Measurements from ENCODE around the gene DDX1. TPM values are rescaled to one million over a fixed set of nuclear protein-coding genes. Genes with fewer than 3 reads are reported as not detected.

DDX1 gene
- total and polyA plus RNA-seq, 10 of the 15 experiments (the other 5 are each of a cell fraction or from before 2014, with no cell fraction given), result 53.2 to 134 (median 85.6) TPM

DNA sequence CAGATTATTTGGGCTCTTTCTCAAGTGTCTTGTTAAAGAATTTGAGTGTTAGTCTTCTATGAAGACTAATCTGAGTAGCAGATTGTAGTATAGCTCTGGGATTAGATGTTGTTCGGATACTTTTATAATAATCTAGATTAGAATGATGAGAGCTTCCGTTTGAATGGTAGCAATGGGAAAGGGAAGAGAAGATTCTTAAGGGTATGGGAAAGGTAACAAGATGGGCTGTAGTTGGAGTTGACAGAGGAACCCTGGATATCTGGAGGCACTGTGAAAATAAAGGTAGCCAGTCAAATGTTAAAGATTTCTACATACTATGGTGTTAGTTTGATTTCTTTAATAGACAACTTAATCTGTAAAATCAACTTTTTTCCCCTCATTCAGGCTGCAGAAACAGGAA lies 4.7 kb downstream of the DDX1 start:
- no peak overlapping the region for H3K9ac ChIP-seq (ENCODE audit: control insufficient read depth, insufficient read depth, low read length)
- H3K79me2 ChIP-seq (ENCODE audit: control insufficient read depth, insufficient read depth, low read length), result peaks cover 29% of the 10 kb centered on the region
- SMC1A ChIA-PET (ENCODE audit: uncharacterized antibody, unreplicated experiment), result interaction anchor here (1.2 to 1.4 kb wide), 2 partner anchors 11 to 13 kb away, joined by 4 to 5 read pairs; no protein-coding TSS in a partner anchor
- ATAC-seq, result no peak
- peaks cover 3 to 27% of the 10 kb centered on the region in 2 experiments; a peak in 3 of 4 replicates for H3K36me3 ChIP-seq (ENCODE audit: control insufficient read depth in 2 of 2, insufficient read depth in 2 of 2, low read length in 1 of 2)
- 100% methylated on average over 2 of the region's 2 CpGs for WGBS (ENCODE audit: insufficient coverage, insufficient replicate concordance, low lambda C conversion rate, missing lambda C conversion rate)
- CTCF ChIA-PET, result interaction anchor here (1.1 kb wide), 1 partner anchor 19 kb away, joined by 3 read pairs; no protein-coding TSS in a partner anchor
- no peak overlapping the region for H3K27ac ChIP-seq (ENCODE audit: control insufficient read depth, insufficient read depth)
- no peak for DNase-seq (ENCODE audit: low read depth, low spot score)
- no TSS peak for BruUV-seq (replicated peaks)
- no peaks in the 10 kb centered on the region for H4K20me1 ChIP-seq (ENCODE audit: control insufficient read depth, insufficient read depth)
- RAD21 ChIA-PET (ENCODE audit: unreplicated experiment), result no interaction called here
- no peak overlapping the region for H3K4me3 ChIP-seq
- POLR2A ChIA-PET, result no interaction called here
- no peaks in the 10 kb centered on the region for H3K27me3 ChIP-seq (replicated peaks in 1 of 2; ENCODE audit: control insufficient read depth in 2 of 2, insufficient read depth in 2 of 2, low read length in 1 of 2)
- in situ Hi-C loops (cut with MboI), result no loop called here
- no peaks in the 10 kb centered on the region for H3K9me3 ChIP-seq (replicated peaks; ENCODE audit: control insufficient read depth, insufficient read depth, low read length)
- no peak for FAIRE-seq
- H2AFZ ChIP-seq (ENCODE audit: control insufficient read depth, low read depth, low read length), result no peak overlapping the region
- no peak for TF ChIP-seq ATF7 (IDR thresholded peaks at IDR 0.05; ENCODE audit: low read depth)
- TF ChIP-seq, protein P1, sequence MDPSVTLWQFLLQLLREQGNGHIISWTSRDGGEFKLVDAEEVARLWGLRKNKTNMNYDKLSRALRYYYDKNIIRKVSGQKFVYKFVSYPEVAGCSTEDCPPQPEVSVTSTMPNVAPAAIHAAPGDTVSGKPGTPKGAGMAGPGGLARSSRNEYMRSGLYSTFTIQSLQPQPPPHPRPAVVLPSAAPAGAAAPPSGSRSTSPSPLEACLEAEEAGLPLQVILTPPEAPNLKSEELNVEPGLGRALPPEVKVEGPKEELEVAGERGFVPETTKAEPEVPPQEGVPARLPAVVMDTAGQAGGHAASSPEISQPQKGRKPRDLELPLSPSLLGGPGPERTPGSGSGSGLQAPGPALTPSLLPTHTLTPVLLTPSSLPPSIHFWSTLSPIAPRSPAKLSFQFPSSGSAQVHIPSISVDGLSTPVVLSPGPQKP (IDR thresholded peaks at IDR 0.05; ENCODE audit: low read depth, low read length), result no peak
- intact Hi-C loops (cut with micrococcal nuclease; ENCODE audit: unreplicated experiment), result no loop called here
- H3K4me1 ChIP-seq (ENCODE audit: control insufficient read depth, insufficient read depth, low read length), result no peaks in the 10 kb centered on the region; the same call in 1 of the 2 replicates
- H3K4me2 ChIP-seq (ENCODE audit: control insufficient read depth, insufficient read depth), result no peak overlapping the region

- FAIRE-seq (no peak), DNase-seq (ENCODE audit: low read depth, low spot score) (no peak), ATAC-seq (no peak)
- ChIA-PET CTCF (interaction anchor here (1.1 kb wide), 1 partner anchor 20 kb away, joined by 3 read pairs; no protein-coding TSS in a partner anchor), RAD21 (ENCODE audit: unreplicated experiment) (no interaction called here), POLR2A (no interaction called here), SMC1A (ENCODE audit: uncharacterized antibody, unreplicated experiment) (interaction anchor here (1.2 to 1.4 kb wide), 2 partner anchors 12 kb away, joined by 4 to 5 read pairs; no protein-coding TSS in a partner anchor)
- in situ Hi-C loops (cut with MboI) (no loop called here), intact Hi-C loops (cut with micrococcal nuclease; ENCODE audit: unreplicated experiment) (no loop called here)
- no peaks in the 10 kb centered on the region for H3K9me3 ChIP-seq (replicated peaks; ENCODE audit: control insufficient read depth, insufficient read depth, low read length)
- no peaks in the 10 kb centered on the region for H3K4me1 ChIP-seq (ENCODE audit: control insufficient read depth, insufficient read depth, low read length)
- H3K9ac ChIP-seq (ENCODE audit: control insufficient read depth, insufficient read depth, low read length), result no peak overlapping the region
- WGBS (ENCODE audit: insufficient coverage, insufficient replicate concordance, low lambda C conversion rate, missing lambda C conversion rate), result 98% methylated on average over 4 of the region's 4 CpGs
- no peaks in the 10 kb centered on the region for H3K27me3 ChIP-seq (replicated peaks in 1 of 2; ENCODE audit: control insufficient read depth in 2 of 2, insufficient read depth in 2 of 2, low read length in 1 of 2)
- H3K36me3 ChIP-seq (ENCODE audit: control insufficient read depth in 2 of 2, insufficient read depth in 2 of 2, low read length in 1 of 2), result peaks cover 3 to 27% of the 10 kb centered on the region in 2 experiments; a peak in 3 of 4 replicates
- no peak overlapping the region for H3K4me3 ChIP-seq
- no TSS peak for BruUV-seq (replicated peaks)
- no peaks in the 10 kb centered on the region for H4K20me1 ChIP-seq (ENCODE audit: control insufficient read depth, insufficient read depth)
- peaks cover 23% of the 10 kb centered on the region for H3K79me2 ChIP-seq (ENCODE audit: control insufficient read depth, insufficient read depth, low read length)
- no peak overlapping the region for H3K4me2 ChIP-seq (ENCODE audit: control insufficient read depth, insufficient read depth)
- TF ChIP-seq E2F4 (IDR thresholded peaks at IDR 0.05; ENCODE audit: low read depth, low read length), result no peak
- TF ChIP-seq LARP7 (IDR thresholded peaks at IDR 0.05), result no peak
- no peak for TF ChIP-seq ZBTB11 (CRISPR knock-in tag; IDR thresholded peaks at IDR 0.05)
- TF ChIP-seq HDAC2 (IDR thresholded peaks at IDR 0.05), result no peak
- TF ChIP-seq SMAD1 (IDR thresholded peaks at IDR 0.05; ENCODE audit: low read depth, partially characterized antibody), result no peak
- no peak for TF ChIP-seq BRCA1 (IDR thresholded peaks at IDR 0.05; ENCODE audit: low read depth, low read length)
- no peak overlapping the region for H2AFZ ChIP-seq (ENCODE audit: control insufficient read depth, low read depth, low read length)
- no peak overlapping the region for H3K27ac ChIP-seq (ENCODE audit: control insufficient read depth, insufficient read depth)
These were observed 5.3 kb downstream of the DDX1 start for GRCh38 chr2:15596968-15597367.
